Stimulated activated naive CD8-positive, alpha-beta T cell treated with anti-CD3 and anti-CD28 coated beads, Interleukin-15, Interleukin-2, amounts not matched to agents 100 ng/mL and 50 ng/mL, for 24 hours (primary cell): ENCODE data around the gene THBS1.

Experiments used
- H3K27ac Mint-ChIP-seq: one replicate; pipeline ENCODE4 v1.8.0; 2021; ENCODE audit warnings: mild to moderate bottlenecking, mixed read lengths
- H3K27me3 Mint-ChIP-seq: one replicate; pipeline ENCODE4 v1.8.0; 2021; ENCODE audit warnings: mixed read lengths
- H3K36me3 Mint-ChIP-seq: one replicate; pipeline ENCODE4 v1.8.0; 2021; ENCODE audit warnings: low read depth, mixed read lengths
- H3K4me1 Mint-ChIP-seq: one replicate; pipeline ENCODE4 v1.8.0; 2021; ENCODE audit warnings: low read depth, mixed read lengths
- H3K4me3 Mint-ChIP-seq: one replicate; pipeline ENCODE4 v1.8.0; 2021; ENCODE audit warnings: mild to moderate bottlenecking, mixed read lengths
- H3K9me3 Mint-ChIP-seq: one replicate; pipeline ENCODE4 v1.8.0; 2021; ENCODE audit warnings: mixed read lengths

The THBS1 gene

GRCh38 chr15:39554746-39555387, 26.0 kb upstream of the THBS1 start:
- Mint-ChIP-seq H3K27me3 (peaks cover 15% of the 10 kb centered on the region), H3K27ac (no peak overlapping the region), H3K9me3 (no peaks in the 10 kb centered on the region), H3K4me3 (no peak overlapping the region), H3K4me1 (peaks cover 8% of the 10 kb centered on the region), H3K36me3 (no peaks in the 10 kb centered on the region)

- Mint-ChIP-seq H3K4me3 (no peak overlapping the region), H3K27me3 (peaks cover 14% of the 10 kb centered on the region), H3K27ac (no peak overlapping the region), H3K36me3 (no peaks in the 10 kb centered on the region), H3K4me1 (peaks cover 8% of the 10 kb centered on the region), H3K9me3 (no peaks in the 10 kb centered on the region)
These were observed 25.0 kb upstream of the THBS1 start for GRCh38 chr15:39555885-39556284.

- no peaks in the 10 kb centered on the region for H3K36me3 Mint-ChIP-seq
- H3K9me3 Mint-ChIP-seq = no peaks in the 10 kb centered on the region
- H3K4me3 Mint-ChIP-seq = no peak overlapping the region
- no peak overlapping the region for H3K27ac Mint-ChIP-seq
- H3K27me3 Mint-ChIP-seq = peaks cover 11% of the 10 kb centered on the region
- H3K4me1 Mint-ChIP-seq = peaks cover 8% of the 10 kb centered on the region
These were observed 24.4 kb upstream of the THBS1 start for GRCh38 chr15:39556461-39556860.

GRCh38 chr15:39558421-39558820, 22.5 kb upstream of the THBS1 start:
- Mint-ChIP-seq H3K27me3 (peaks cover 9% of the 10 kb centered on the region), H3K36me3 (no peaks in the 10 kb centered on the region), H3K4me1 (peaks cover 8% of the 10 kb centered on the region), H3K27ac (no peak overlapping the region), H3K9me3 (no peaks in the 10 kb centered on the region), H3K4me3 (no peak overlapping the region)

- Mint-ChIP-seq H3K27ac (no peak overlapping the region), H3K27me3 (peaks cover 11% of the 10 kb centered on the region), H3K36me3 (no peaks in the 10 kb centered on the region)
These were observed 15.8 kb upstream of the THBS1 start for GRCh38 chr15:39564972-39565665.

GRCh38 chr15:39565851-39566250, 15.0 kb upstream of the THBS1 start:
- H3K9me3 Mint-ChIP-seq = no peaks in the 10 kb centered on the region
- H3K4me1 Mint-ChIP-seq = no peaks in the 10 kb centered on the region
- peaks cover 16% of the 10 kb centered on the region for H3K27me3 Mint-ChIP-seq
- H3K27ac Mint-ChIP-seq = no peak overlapping the region
- no peak overlapping the region for H3K4me3 Mint-ChIP-seq
- H3K36me3 Mint-ChIP-seq = no peaks in the 10 kb centered on the region

More at GRCh38 chr15:39564972-39565665, 15.8 kb upstream of the THBS1 start:
- Mint-ChIP-seq H3K4me3 (no peak overlapping the region), H3K9me3 (no peaks in the 10 kb centered on the region), H3K4me1 (no peaks in the 10 kb centered on the region)

- H3K4me3 Mint-ChIP-seq = no peak overlapping the region
- no peaks in the 10 kb centered on the region for H3K9me3 Mint-ChIP-seq
- H3K27ac Mint-ChIP-seq = no peak overlapping the region
- H3K36me3 Mint-ChIP-seq = no peaks in the 10 kb centered on the region
- H3K4me1 Mint-ChIP-seq = no peaks in the 10 kb centered on the region
- H3K27me3 Mint-ChIP-seq = peaks cover 35% of the 10 kb centered on the region
These were observed 7.6 kb upstream of the THBS1 start for GRCh38 chr15:39573287-39573686.

GRCh38 chr15:39573844-39574243, 7.0 kb upstream of the THBS1 start:
- peaks cover 41% of the 10 kb centered on the region for H3K27me3 Mint-ChIP-seq
- H3K36me3 Mint-ChIP-seq = no peaks in the 10 kb centered on the region
- H3K4me3 Mint-ChIP-seq = no peak overlapping the region
- no peaks in the 10 kb centered on the region for H3K9me3 Mint-ChIP-seq
- H3K4me1 Mint-ChIP-seq = no peaks in the 10 kb centered on the region
- no peak overlapping the region for H3K27ac Mint-ChIP-seq

- peaks cover 47% of the 10 kb centered on the region for H3K27me3 Mint-ChIP-seq
- no peak overlapping the region for H3K4me3 Mint-ChIP-seq
- no peaks in the 10 kb centered on the region for H3K9me3 Mint-ChIP-seq
- no peaks in the 10 kb centered on the region for H3K4me1 Mint-ChIP-seq
- no peak overlapping the region for H3K27ac Mint-ChIP-seq
- H3K36me3 Mint-ChIP-seq = no peaks in the 10 kb centered on the region
These were observed 6.5 kb upstream of the THBS1 start for GRCh38 chr15:39574427-39574826.

- no peaks in the 10 kb centered on the region for H3K36me3 Mint-ChIP-seq
- peaks cover 5% of the 10 kb centered on the region for H3K4me1 Mint-ChIP-seq
- H3K27ac Mint-ChIP-seq = no peak overlapping the region
- peaks cover 48% of the 10 kb centered on the region for H3K27me3 Mint-ChIP-seq
- H3K9me3 Mint-ChIP-seq = no peaks in the 10 kb centered on the region
- H3K4me3 Mint-ChIP-seq = no peak overlapping the region
These were observed 5.7 kb upstream of the THBS1 start for GRCh38 chr15:39575180-39575579.

- Mint-ChIP-seq H3K4me3 (no peak overlapping the region), H3K27me3 (peaks cover 61% of the 10 kb centered on the region), H3K27ac (peak overlapping the region; percentile 71)
These were observed 1.9 kb upstream of the THBS1 start for GRCh38 chr15:39578851-39579486.

GRCh38 chr15:39579487-39580116, 1.3 kb upstream of the THBS1 start:
- Mint-ChIP-seq H3K4me3 (peak overlapping the region; percentile 38), H3K27ac (no peak overlapping the region), H3K4me1 (peaks cover 15% of the 10 kb centered on the region), H3K27me3 (peaks cover 61% of the 10 kb centered on the region), H3K9me3 (no peaks in the 10 kb centered on the region), H3K36me3 (no peaks in the 10 kb centered on the region)

More at GRCh38 chr15:39578851-39579486, 1.9 kb upstream of the THBS1 start:
- H3K9me3 Mint-ChIP-seq = no peaks in the 10 kb centered on the region
- peaks cover 15% of the 10 kb centered on the region for H3K4me1 Mint-ChIP-seq
- no peaks in the 10 kb centered on the region for H3K36me3 Mint-ChIP-seq

GRCh38 chr15:39580117-39580484, 778 bp upstream of the THBS1 start:
- Mint-ChIP-seq H3K27me3 (peaks cover 63% of the 10 kb centered on the region), H3K36me3 (no peaks in the 10 kb centered on the region), H3K4me1 (peaks cover 15% of the 10 kb centered on the region), H3K4me3 (peak overlapping the region; percentile 38), H3K27ac (no peak overlapping the region), H3K9me3 (no peaks in the 10 kb centered on the region)

GRCh38 chr15:39581242-39581792, 438 bp downstream of the THBS1 start:
- Mint-ChIP-seq H3K27ac (peak overlapping the region; percentile 23), H3K4me3 (peak overlapping the region; percentile 60), H3K36me3 (no peaks in the 10 kb centered on the region), H3K9me3 (no peaks in the 10 kb centered on the region), H3K27me3 (peaks cover 55% of the 10 kb centered on the region), H3K4me1 (peaks cover 15% of the 10 kb centered on the region)

- peaks cover 15% of the 10 kb centered on the region for H3K4me1 Mint-ChIP-seq
- peak overlapping the region; percentile 23 for H3K27ac Mint-ChIP-seq
- no peaks in the 10 kb centered on the region for H3K9me3 Mint-ChIP-seq
- no peaks in the 10 kb centered on the region for H3K36me3 Mint-ChIP-seq
- peaks cover 52% of the 10 kb centered on the region for H3K27me3 Mint-ChIP-seq
- peak overlapping the region; percentile 60 for H3K4me3 Mint-ChIP-seq
These were observed 960 bp downstream of the THBS1 start for GRCh38 chr15:39581793-39582285.
